ENCODE measurements around the gene TMEM26.

The TMEM26 gene

GRCh38 chr10:61481597-61481996 lies 28.4 kb upstream of the TMEM26 start:
- TF ChIP-seq CTCF (IDR thresholded peaks at IDR 0.05; ENCODE audit: control insufficient read depth, insufficient read depth, low read depth, low read length, missing control alignments), result no peak
- DNase-seq (ENCODE audit: low read depth), result no peak
- no peak overlapping the region for H3K4me3 ChIP-seq (ENCODE audit: control insufficient read depth, low read depth, low read length)

- H3K4me3 ChIP-seq (ENCODE audit: control insufficient read depth, low read depth, low read length), result no peak overlapping the region
- no peak for DNase-seq (ENCODE audit: low read depth)
- TF ChIP-seq CTCF (IDR thresholded peaks at IDR 0.05; ENCODE audit: control insufficient read depth, insufficient read depth, low read depth, low read length, missing control alignments), result no peak
These were observed 27.0 kb upstream of the TMEM26 start for GRCh38 chr10:61480208-61480607.

- no peak overlapping the region for H3K4me3 ChIP-seq (ENCODE audit: control insufficient read depth, low read depth, low read length)
- no peak for DNase-seq (ENCODE audit: low read depth)
- peak; percentile 22 for TF ChIP-seq CTCF (IDR thresholded peaks at IDR 0.05; ENCODE audit: control insufficient read depth, insufficient read depth, low read depth, low read length, missing control alignments)
These were observed 25.6 kb upstream of the TMEM26 start for GRCh38 chr10:61478621-61479312.

- no peak for DNase-seq (ENCODE audit: low read depth)
- H3K4me3 ChIP-seq (ENCODE audit: control insufficient read depth, low read depth, low read length), result no peak overlapping the region
- TF ChIP-seq CTCF (IDR thresholded peaks at IDR 0.05; ENCODE audit: control insufficient read depth, insufficient read depth, low read depth, low read length, missing control alignments), result no peak
These were observed 24.3 kb upstream of the TMEM26 start for GRCh38 chr10:61477451-61477850.

- no peak for DNase-seq (ENCODE audit: low read depth)
- no peak overlapping the region for H3K4me3 ChIP-seq (ENCODE audit: control insufficient read depth, low read depth, low read length)
- no peak for TF ChIP-seq CTCF (IDR thresholded peaks at IDR 0.05; ENCODE audit: control insufficient read depth, insufficient read depth, low read depth, low read length, missing control alignments)
These were observed 23.3 kb upstream of the TMEM26 start for GRCh38 chr10:61476529-61476928.

GRCh38 chr10:61475449-61475873 lies 22.3 kb upstream of the TMEM26 start:
- TF ChIP-seq CTCF (IDR thresholded peaks at IDR 0.05; ENCODE audit: control insufficient read depth, insufficient read depth, low read depth, low read length, missing control alignments), result no peak
- DNase-seq (ENCODE audit: low read depth), result peak; percentile 21

More at GRCh38 chr10:61475449-61475873, 22.3 kb upstream of the TMEM26 start:
- H3K4me3 ChIP-seq (ENCODE audit: control insufficient read depth, low read depth, low read length), result no peak overlapping the region

All from AG09309 (cell line).